NCI-H2081 (cell line): ENCODE results near the gene ATP6V1E1.
A peak's percentile ranks its signal among the peaks of the same experiment; 100 is the strongest.
"Not testable (repeated sequence)": the region's sequence is repeated elsewhere in the genome, so short reads cannot be mapped to it uniquely, and the experiment has no call there.

Source experiments
- DNase-seq, 2 experiments: peaks; one replicate each; lab custom pipeline; 2025; lab: John Stamatoyannopoulos, UW

The ATP6V1E1 gene

GRCh38 chr22:17628406-17629172, at the start of gene ATP6V1E1:
Gene ATP6V1E1, minus strand, starts transcription at chr22:17628749. Its CDS starts 114 bp downstream, at chr22:17628635.
- DNase-seq, result peak; percentile 94

DNA sequence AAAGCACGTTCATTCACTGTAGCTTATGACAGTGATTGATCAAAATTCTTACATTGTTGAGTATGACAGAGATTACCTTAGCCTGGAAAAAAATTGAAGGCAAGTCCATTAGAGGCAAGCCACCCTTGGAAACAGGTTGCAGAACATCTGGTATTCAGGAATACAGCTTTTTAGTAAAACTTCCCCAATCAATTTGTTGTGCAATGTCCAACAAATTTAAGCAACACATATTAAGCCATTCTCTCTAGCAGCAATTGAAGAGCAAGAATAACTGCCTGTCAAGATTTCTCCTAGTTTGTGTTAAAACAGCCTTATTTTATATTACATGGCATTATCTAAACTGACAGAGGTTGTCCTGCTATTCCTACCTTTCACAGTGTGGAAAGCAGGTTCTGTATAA, 47.0 kb upstream of the ATP6V1E1 start:
- no peak for DNase-seq

DNA sequence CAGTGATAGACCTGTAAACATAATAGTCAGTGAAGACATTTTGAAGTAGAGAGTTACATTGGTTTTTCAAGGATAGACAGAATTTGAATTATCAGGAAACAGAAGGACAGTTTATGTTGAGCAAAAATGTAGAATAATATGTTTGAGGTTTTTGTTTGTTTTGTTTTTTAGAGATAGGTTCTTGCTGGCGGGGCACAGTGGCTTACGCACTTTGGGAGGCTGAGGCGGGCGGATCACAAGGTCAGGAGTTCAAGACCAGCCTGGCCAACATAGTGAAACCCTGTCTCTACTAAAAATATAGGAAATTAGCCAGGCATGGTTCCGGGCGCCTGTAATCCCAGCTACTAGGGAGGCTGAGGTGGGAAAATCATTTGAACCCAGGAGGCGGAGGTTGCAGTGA, 45.6 kb upstream of the ATP6V1E1 start:
- DNase-seq, result no peak

GRCh38 chr22:17672417-17672991, 44.0 kb upstream of the ATP6V1E1 start:
- DNase-seq, result no peak

GRCh38 chr22:17671521-17672092, 43.1 kb upstream of the ATP6V1E1 start:
- DNase-seq, result not testable (repeated sequence)

- DNase-seq, result no peak
Measured at GRCh38 chr22:17665854-17666253, 37.3 kb upstream of the ATP6V1E1 start.

GRCh38 chr22:17665248-17665647, 36.7 kb upstream of the ATP6V1E1 start:
- DNase-seq, result no peak

- DNase-seq, result no peak
Measured at GRCh38 chr22:17664414-17665055, 36.0 kb upstream of the ATP6V1E1 start.

DNA sequence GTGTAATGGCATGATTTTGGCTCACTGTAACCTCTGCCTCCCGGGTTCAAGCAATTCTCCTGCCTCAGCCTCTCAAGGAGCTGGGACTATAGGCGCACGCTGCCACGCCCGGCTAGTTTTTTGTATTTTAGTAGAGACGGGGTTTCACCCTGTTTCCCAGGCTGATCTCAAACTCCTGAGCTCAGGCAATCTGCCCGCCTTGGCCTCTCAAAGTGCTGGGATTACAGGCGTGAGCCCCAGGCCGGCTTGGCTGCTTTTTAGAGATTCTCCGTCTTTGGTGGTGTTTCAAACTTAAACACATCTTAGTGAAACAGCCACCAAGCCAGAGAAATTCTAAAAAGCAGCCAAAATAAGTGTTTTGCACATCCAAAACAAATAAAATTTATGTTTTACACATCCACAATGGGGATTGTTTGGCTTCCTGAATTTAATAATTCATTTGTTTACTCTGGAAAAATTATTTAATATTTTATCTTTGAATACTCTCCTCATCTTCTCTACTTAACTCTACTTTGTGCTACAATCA, 28.4 kb upstream of the ATP6V1E1 start:
- no peak for DNase-seq

GRCh38 chr22:17655289-17655688, 26.7 kb upstream of the ATP6V1E1 start:
- no peak for DNase-seq

DNA sequence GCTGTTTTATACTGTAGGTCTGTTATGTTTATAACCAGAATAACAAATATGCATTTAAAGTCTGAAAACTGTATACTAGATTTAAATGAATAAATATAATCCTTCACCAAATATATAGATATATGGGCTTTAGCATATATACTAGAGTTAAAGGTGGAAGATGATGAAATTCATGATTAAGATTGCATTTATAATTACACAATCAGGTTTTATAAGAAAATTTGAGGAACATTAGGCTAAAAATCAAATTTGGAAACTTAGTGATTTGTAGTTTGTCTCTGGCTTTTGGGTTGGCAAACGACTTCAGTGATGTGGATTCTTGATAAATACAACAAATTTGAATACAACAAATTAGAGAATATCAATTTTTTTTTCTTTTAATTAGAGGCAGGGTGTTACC, 20.0 kb upstream of the ATP6V1E1 start:
- no peak for DNase-seq

- DNase-seq, result no peak
Measured at GRCh38 chr22:17647991-17648390, 19.4 kb upstream of the ATP6V1E1 start.

- no peak for DNase-seq
Measured at GRCh38 chr22:17647452-17647851, 18.9 kb upstream of the ATP6V1E1 start.

DNA sequence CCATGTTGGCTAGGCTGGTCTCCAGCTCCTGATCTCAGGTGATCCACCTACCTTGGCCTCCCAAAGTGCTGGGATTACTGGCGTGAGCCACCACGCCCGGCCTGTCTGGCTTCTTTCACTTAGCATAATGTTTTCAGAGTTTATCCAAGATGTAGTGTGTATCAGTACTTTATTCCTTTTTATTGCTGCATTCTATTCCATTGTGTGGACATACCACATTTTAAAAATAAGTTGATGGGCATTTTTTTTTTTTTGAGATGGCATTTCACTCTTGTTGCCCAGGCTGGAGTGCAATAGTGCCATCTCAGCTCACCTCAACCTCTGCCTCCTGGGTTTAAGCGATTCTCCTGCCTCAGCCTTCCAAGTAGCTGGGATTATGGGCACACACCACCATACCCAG, 13.8 kb upstream of the ATP6V1E1 start:
- DNase-seq, result not testable (repeated sequence)

- no peak for DNase-seq
Measured at GRCh38 chr22:17641269-17641668, 12.7 kb upstream of the ATP6V1E1 start.

DNA sequence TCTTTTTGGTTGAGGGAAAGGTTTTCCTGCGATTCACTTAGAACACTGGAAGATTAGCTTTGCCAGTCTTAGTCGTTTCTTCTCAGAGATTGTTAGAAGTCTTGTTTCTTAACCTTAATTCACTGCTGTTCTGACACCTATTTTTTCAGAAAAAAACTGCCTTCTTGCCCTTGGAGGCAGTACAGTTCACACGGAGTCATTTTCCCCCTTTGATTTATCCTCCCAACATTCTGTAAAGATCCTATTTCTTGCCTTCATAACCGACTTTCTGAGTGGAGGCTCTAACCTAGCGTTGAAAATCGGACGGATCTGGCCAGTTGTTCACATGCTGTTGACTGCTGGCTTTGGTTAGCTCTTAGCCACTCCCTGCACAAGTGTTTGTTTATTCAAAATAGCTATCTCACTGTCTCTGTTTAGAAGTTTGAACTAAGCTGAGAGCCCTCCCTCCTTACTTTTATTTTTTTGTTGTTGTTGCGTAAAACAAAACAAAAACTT, 10.7 kb upstream of the ATP6V1E1 start:
- peak; percentile 4 to 58 for DNase-seq

DNA sequence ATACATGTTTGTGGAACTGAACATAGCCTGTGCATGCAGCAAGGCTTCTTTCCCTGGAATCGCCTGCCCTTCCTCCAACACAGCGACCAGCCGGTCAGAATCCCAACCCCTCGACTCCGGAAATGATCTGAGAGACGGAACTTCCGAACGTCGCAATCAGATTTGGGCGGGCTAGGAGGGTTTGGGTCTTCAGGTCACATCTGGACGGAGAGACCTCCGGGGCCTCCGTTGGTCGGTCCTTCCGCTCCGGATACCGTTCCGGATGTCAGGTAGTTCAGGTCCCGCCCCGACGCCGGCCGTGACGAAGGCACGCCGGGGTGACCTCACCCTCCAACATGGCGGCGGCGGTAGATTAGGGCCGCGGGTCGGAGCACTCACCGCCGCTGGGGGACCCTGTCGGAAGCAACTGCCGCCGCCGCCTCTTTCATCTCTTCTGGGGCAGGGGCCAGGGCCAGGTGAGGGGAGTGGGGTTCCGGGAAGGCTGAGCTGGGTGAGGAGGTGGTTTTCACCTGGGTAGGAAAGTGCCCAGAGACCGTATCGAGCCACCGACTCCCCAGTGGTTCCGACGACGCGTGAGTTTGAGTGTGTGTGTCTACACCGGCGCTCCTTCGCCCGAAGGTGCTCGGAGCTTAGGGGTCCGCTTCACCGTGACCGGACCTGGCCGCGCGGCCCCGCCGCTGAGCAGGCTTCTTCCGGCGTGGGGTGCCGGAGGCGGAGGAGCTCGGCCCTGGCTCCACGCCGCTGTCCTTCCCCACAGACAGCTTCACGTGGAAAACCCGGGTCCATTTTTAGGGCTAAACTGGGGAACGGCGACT, 10.1 kb upstream of the ATP6V1E1 start, which contains the start of gene BCL2L13:
TSS of gene BCL2L13 (plus strand) at position 326 of the 815 bp plus-strand sequence. CDS start 16,955 bp downstream, outside the sequence.
- DNase-seq, result peak; percentile 90 to 91

- DNase-seq, result peak; percentile 3 to 60
Measured at GRCh38 chr22:17638182-17638431, 9.6 kb upstream of the ATP6V1E1 start.

- no peak for DNase-seq
Measured at GRCh38 chr22:17637490-17638181, 9.1 kb upstream of the ATP6V1E1 start.

DNA sequence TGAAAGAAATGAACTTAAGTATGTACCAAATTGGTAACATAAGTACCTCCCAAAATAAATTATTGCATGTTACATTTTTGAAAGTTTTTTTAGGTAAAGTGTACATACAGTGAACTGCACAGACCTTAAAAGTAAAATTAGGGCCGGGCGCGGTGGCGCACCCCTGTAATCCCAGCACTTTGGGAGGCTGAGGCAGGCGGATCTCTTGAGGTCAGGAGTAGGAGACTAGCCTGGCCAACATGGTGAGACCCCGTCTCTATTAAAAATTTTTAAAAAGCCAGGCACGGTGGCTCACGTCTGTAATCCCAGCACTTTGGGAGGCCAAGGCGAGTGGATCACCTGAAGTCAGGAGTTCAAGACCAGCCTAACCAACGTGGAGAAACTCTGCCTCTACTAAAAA, 8.3 kb upstream of the ATP6V1E1 start:
- DNase-seq, result not testable (repeated sequence)

DNA sequence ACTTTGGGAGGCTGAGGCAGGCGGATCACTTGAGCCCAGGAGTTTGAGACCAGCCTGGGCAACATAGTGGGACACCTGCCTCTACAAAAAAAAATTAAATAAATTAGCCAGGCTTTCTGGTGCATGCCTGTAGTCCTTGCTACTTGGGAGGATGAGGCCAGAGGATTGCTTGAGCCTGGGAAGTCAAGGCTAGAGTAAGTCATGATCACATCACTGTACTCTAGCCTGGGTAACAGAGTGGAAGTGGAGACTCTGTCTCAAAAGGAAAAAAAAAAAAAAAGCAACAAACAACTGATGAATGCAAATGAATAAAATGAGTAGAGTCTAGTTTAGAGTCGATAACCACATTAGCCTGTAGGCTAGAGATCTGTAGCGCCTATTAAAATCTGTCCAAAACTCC, 6.1 kb upstream of the ATP6V1E1 start:
- DNase-seq, result no peak
